Loucy (cell line): ENCODE data around the gene SBK3.

Source experiments
- H2AFZ ChIP-seq: fragments of 200-600 bp; sonication (generic); 2 replicates; pipeline ENCODE4 v1.6.0; 2016; ENCODE audit warnings: antibody characterized with exemption, mild to moderate bottlenecking, low read length, moderate library complexity
- H3F3A ChIP-seq: fragments of 200-600 bp; 2 replicates; pipeline ENCODE4 v1.6.0; 2016; ENCODE audit warnings: antibody characterized with exemption, low read depth, mild to moderate bottlenecking
- H3K27me3 ChIP-seq: fragments of 200-600 bp; sonication (generic); 2 replicates; pipeline ENCODE4 v1.6.1; 2014; ENCODE audit warnings: low read length, mild to moderate bottlenecking; ENCODE audit not compliant: insufficient read depth, poor library complexity, severe bottlenecking
- H3K36me3 ChIP-seq: fragments of 200-600 bp; sonication (generic); 2 replicates; pipeline ENCODE4 v1.6.1; 2016; ENCODE audit warnings: low read length; ENCODE audit not compliant: insufficient read depth
- H3K4me1 ChIP-seq: fragments of 200-600 bp; sonication (generic); 2 replicates; pipeline ENCODE4 v1.5.1; 2014; ENCODE audit warnings: low read length, mild to moderate bottlenecking; ENCODE audit not compliant: insufficient read depth, poor library complexity, severe bottlenecking
- H3K4me2 ChIP-seq: fragments of 200-600 bp; sonication (generic); 2 replicates; pipeline ENCODE4 v1.6.0; 2014; ENCODE audit warnings: antibody characterized with exemption, low read length, low read depth, mild to moderate bottlenecking; ENCODE audit not compliant: poor library complexity, severe bottlenecking
- H3K4me3 ChIP-seq: fragments of 200-600 bp; sonication (generic); 2 replicates; pipeline ENCODE4 v1.5.1; 2014; ENCODE audit warnings: low read length, mild to moderate bottlenecking, mixed read lengths; ENCODE audit not compliant: poor library complexity, severe bottlenecking
- H3K79me2 ChIP-seq: fragments of 200-600 bp; sonication (generic); 2 replicates; pipeline ENCODE4 v1.6.1; 2014; ENCODE audit warnings: low read length; ENCODE audit not compliant: insufficient read depth
- H3K9ac ChIP-seq: fragments of 200-600 bp; sonication (generic); 2 replicates; pipeline ENCODE4 v1.6.0; 2014; ENCODE audit warnings: mild to moderate bottlenecking, low read depth, low read length, moderate library complexity; ENCODE audit not compliant: poor library complexity, severe bottlenecking
- H3K9me2 ChIP-seq: fragments of 200-600 bp; sonication (generic); replicated peaks from 2 replicates; pipeline ENCODE4 v1.6.1; 2016; ENCODE audit warnings: low read depth, low read length, mixed read lengths
- H3K9me3 ChIP-seq: fragments of 200-600 bp; sonication (generic); 2 replicates; pipeline ENCODE4 v1.6.1; 2014; ENCODE audit warnings: mild to moderate bottlenecking, antibody characterized with exemption, low read length, low read depth; ENCODE audit not compliant: insufficient read depth
- H4K20me1 ChIP-seq: fragments of 200-600 bp; sonication (generic); 2 replicates; pipeline ENCODE4 v1.6.0; 2014; ENCODE audit warnings: antibody characterized with exemption, low read length, mild to moderate bottlenecking; ENCODE audit not compliant: insufficient read depth, poor library complexity, severe bottlenecking
- EZH2phosphoT487 ChIP-seq: fragments of 200-600 bp; IDR thresholded peaks from 2 replicates; pipeline ENCODE4 v1.6.1; 2018; ENCODE audit warnings: antibody characterized with exemption, mild to moderate bottlenecking, moderate library complexity, borderline replicate concordance
- TF ChIP-seq, protein P1 (sequence below): fragments of 200-600 bp; sonication (generic); conservative IDR thresholded peaks from 2 replicates; pipeline ENCODE4 v1.5.1; 2014; ENCODE audit warnings: mild to moderate bottlenecking, antibody characterized with exemption, low read length

Gene SBK3

DNA sequence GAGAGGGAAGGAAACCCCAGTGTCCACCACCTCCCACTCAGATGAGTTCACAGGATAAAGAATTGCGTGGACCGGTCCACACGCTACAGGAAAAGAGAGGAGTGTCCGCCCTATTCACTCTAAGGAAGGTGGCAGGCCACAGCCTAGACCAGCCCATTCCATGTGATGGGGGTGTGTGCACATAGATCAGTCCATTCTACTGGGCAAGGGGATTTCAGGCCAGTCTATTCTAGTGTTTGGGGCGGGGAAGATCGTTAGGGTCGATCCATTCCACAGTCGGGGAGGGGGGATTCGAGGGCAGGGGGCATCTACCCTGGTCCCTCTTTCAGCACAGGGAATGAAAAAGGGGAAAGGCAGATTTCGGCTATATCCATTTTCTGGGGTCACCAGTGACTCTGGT lies 46.2 kb upstream of the SBK3 start:
- no peaks in the 10 kb centered on the region for H3K9me2 ChIP-seq
- no peak overlapping the region for H3K4me3 ChIP-seq
- H3K9ac ChIP-seq = no peak overlapping the region
- no peaks in the 10 kb centered on the region for H3K9me3 ChIP-seq
- peaks cover 7% of the 10 kb centered on the region for H3K4me1 ChIP-seq
- H3K79me2 ChIP-seq = no peaks in the 10 kb centered on the region
- H3K4me2 ChIP-seq = no peak overlapping the region
- H3K36me3 ChIP-seq = no peaks in the 10 kb centered on the region
- TF ChIP-seq EZH2phosphoT487 = no peak
- TF ChIP-seq, protein P1, sequence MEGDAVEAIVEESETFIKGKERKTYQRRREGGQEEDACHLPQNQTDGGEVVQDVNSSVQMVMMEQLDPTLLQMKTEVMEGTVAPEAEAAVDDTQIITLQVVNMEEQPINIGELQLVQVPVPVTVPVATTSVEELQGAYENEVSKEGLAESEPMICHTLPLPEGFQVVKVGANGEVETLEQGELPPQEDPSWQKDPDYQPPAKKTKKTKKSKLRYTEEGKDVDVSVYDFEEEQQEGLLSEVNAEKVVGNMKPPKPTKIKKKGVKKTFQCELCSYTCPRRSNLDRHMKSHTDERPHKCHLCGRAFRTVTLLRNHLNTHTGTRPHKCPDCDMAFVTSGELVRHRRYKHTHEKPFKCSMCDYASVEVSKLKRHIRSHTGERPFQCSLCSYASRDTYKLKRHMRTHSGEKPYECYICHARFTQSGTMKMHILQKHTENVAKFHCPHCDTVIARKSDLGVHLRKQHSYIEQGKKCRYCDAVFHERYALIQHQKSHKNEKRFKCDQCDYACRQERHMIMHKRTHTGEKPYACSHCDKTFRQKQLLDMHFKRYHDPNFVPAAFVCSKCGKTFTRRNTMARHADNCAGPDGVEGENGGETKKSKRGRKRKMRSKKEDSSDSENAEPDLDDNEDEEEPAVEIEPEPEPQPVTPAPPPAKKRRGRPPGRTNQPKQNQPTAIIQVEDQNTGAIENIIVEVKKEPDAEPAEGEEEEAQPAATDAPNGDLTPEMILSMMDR = no peak
- no peak overlapping the region for H2AFZ ChIP-seq
- no peaks in the 10 kb centered on the region for H3K27me3 ChIP-seq
- H3F3A ChIP-seq = no peaks in the 10 kb centered on the region
- no peaks in the 10 kb centered on the region for H4K20me1 ChIP-seq

DNA sequence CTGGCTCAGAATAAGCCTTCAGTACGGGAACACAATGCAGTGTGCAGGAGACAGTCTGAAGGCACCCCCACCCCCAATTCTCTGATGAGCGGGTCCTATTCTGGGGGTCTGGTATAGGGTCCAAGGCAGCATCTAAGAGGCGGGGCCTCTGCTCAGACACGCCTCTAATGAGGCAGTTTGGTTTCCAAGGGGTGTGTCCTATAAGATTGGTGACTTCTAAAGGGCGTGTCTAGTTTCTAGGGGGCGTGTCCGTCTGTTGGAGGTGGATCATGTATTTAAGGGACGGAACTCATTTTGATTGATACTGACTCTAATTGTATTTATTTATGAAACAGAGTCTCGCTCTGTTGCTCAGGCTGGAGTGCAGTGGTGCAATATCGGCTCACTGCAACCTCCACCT lies 45.3 kb upstream of the SBK3 start:
- no peaks in the 10 kb centered on the region for H3K36me3 ChIP-seq
- no peak overlapping the region for H2AFZ ChIP-seq
- no peaks in the 10 kb centered on the region for H3K27me3 ChIP-seq
- TF ChIP-seq, protein P1 = no peak
- no peak for TF ChIP-seq EZH2phosphoT487
- no peak overlapping the region for H3K4me2 ChIP-seq
- no peak overlapping the region for H3K9ac ChIP-seq
- peaks cover 14% of the 10 kb centered on the region for H3K4me1 ChIP-seq
- no peak overlapping the region for H3K4me3 ChIP-seq
- H3F3A ChIP-seq = no peaks in the 10 kb centered on the region
- H4K20me1 ChIP-seq = no peaks in the 10 kb centered on the region
- H3K79me2 ChIP-seq = no peaks in the 10 kb centered on the region
- no peaks in the 10 kb centered on the region for H3K9me3 ChIP-seq
- no peaks in the 10 kb centered on the region for H3K9me2 ChIP-seq

DNA sequence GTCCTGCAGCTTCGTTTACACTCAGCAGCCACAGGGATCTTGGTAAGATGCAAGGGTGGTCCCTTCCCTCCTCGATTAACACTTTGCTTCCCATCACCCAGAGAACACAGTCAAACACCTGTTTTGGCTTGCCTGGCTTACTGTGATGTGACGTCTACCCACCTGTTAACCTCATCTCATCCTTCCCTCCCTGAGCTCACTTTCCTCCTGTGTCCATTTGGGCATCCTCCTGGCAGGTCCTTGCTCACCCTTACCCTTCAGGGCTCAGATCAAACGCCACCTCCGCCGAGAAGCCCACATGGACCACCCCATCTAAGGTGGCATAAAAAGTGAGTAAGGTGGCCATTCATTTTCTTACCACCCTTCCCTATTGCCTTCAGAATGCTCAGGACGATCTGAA lies 44.8 kb upstream of the SBK3 start:
- peaks cover 4% of the 10 kb centered on the region; the same call in 1 of the 2 replicates for H3F3A ChIP-seq
- H3K27me3 ChIP-seq = no peaks in the 10 kb centered on the region
- H3K36me3 ChIP-seq = no peaks in the 10 kb centered on the region
- peaks cover 18% of the 10 kb centered on the region for H3K4me1 ChIP-seq
- no peaks in the 10 kb centered on the region for H3K9me3 ChIP-seq
- H3K79me2 ChIP-seq = no peaks in the 10 kb centered on the region
- H3K4me3 ChIP-seq = no peak overlapping the region
- no peaks in the 10 kb centered on the region for H4K20me1 ChIP-seq
- no peak overlapping the region for H2AFZ ChIP-seq
- TF ChIP-seq, protein P1 = no peak
- no peak for TF ChIP-seq EZH2phosphoT487
- H3K4me2 ChIP-seq = no peak overlapping the region
- no peaks in the 10 kb centered on the region for H3K9me2 ChIP-seq
- H3K9ac ChIP-seq = no peak overlapping the region
